ENCODE measurements around the gene PTTG1IP.

Gene PTTG1IP

GRCh38 chr21:44857127-44857892 lies 16.2 kb downstream of the PTTG1IP start:
- H3K4me3 ChIP-seq (ENCODE audit: low read depth, low read length): no peak overlapping the region
- TF ChIP-seq, protein P1, sequence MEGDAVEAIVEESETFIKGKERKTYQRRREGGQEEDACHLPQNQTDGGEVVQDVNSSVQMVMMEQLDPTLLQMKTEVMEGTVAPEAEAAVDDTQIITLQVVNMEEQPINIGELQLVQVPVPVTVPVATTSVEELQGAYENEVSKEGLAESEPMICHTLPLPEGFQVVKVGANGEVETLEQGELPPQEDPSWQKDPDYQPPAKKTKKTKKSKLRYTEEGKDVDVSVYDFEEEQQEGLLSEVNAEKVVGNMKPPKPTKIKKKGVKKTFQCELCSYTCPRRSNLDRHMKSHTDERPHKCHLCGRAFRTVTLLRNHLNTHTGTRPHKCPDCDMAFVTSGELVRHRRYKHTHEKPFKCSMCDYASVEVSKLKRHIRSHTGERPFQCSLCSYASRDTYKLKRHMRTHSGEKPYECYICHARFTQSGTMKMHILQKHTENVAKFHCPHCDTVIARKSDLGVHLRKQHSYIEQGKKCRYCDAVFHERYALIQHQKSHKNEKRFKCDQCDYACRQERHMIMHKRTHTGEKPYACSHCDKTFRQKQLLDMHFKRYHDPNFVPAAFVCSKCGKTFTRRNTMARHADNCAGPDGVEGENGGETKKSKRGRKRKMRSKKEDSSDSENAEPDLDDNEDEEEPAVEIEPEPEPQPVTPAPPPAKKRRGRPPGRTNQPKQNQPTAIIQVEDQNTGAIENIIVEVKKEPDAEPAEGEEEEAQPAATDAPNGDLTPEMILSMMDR (IDR thresholded peaks at IDR 0.05; ENCODE audit: low read depth, low read length, missing control alignments): no peak
- DNase-seq (ENCODE audit: low read depth): no peak

DNA sequence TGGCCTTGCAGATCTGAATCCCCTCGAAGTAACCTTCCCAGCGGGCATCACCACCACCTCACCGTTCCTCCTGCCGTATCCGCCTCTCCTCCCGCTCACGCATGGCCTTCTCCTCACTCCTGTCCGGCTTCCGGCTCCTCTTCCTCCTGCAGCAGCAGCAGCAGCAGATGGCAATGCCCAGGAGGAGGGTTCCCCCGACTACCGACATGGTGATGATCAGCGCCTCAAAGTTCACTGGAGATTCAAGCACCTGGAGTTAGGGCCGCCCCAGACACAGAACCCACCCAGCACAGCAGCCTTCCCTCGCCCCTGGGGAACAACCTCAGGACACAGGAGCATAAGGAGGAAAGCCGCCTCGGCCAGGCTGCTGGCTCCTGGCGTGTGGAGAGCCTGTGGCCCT lies 17.4 kb downstream of the PTTG1IP start:
- H3K4me3 ChIP-seq (ENCODE audit: low read depth, low read length): no peak overlapping the region
- TF ChIP-seq, protein P1 (IDR thresholded peaks at IDR 0.05; ENCODE audit: low read depth, low read length, missing control alignments): no peak
- no peak for DNase-seq (ENCODE audit: low read depth)

GRCh38 chr21:44855572-44855971 lies 17.9 kb downstream of the PTTG1IP start:
- TF ChIP-seq, protein P1 (IDR thresholded peaks at IDR 0.05; ENCODE audit: low read depth, low read length, missing control alignments): no peak
- no peak overlapping the region for H3K4me3 ChIP-seq (ENCODE audit: low read depth, low read length)
- DNase-seq (ENCODE audit: low read depth): no peak

DNA sequence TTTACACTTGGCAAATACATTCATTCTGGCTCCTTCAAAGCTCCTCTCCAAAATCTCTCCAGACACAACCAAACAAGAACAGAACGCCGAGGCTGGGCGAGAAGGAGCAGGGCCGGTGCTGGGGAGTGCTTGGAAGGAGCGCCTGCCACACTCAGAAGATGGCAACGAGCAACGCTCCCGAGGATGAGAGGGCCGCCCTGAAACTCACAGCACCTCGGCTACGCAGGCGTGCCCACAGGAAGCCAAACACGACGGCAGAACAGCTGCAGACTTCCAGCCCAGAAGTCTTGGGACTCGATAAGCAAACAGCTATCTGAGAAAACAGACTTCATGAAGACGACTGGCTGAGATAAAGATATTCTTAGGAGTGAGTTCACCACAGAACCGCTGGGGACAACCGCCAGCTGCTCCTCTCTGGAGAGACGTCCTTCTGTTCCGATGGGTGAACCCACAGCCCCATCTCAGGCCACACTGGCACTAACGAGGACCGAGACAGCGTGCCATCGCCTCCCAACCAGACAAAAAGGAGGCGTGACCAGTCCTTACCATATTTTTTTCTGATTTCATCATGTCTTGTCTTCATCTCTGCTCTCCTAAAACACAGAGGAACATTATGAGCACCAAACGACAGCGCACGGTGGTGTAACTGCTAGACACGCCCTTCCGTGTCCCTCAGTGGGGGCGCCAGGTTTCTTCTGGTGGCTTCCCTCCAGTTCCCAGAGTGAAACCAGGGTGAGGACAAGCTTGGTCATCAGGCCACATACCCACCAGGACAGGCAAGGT lies 18.6 kb downstream of the PTTG1IP start:
- DNase-seq (ENCODE audit: low read depth): no peak
- TF ChIP-seq, protein P1 (IDR thresholded peaks at IDR 0.05; ENCODE audit: low read depth, low read length, missing control alignments): no peak
- no peak overlapping the region for H3K4me3 ChIP-seq (ENCODE audit: low read depth, low read length)

- TF ChIP-seq, protein P1 (IDR thresholded peaks at IDR 0.05; ENCODE audit: low read depth, low read length, missing control alignments): no peak
- DNase-seq (ENCODE audit: low read depth): no peak
- no peak overlapping the region for H3K4me3 ChIP-seq (ENCODE audit: low read depth, low read length)
Measured at GRCh38 chr21:44854391-44854663, 19.2 kb downstream of the PTTG1IP start.

DNA sequence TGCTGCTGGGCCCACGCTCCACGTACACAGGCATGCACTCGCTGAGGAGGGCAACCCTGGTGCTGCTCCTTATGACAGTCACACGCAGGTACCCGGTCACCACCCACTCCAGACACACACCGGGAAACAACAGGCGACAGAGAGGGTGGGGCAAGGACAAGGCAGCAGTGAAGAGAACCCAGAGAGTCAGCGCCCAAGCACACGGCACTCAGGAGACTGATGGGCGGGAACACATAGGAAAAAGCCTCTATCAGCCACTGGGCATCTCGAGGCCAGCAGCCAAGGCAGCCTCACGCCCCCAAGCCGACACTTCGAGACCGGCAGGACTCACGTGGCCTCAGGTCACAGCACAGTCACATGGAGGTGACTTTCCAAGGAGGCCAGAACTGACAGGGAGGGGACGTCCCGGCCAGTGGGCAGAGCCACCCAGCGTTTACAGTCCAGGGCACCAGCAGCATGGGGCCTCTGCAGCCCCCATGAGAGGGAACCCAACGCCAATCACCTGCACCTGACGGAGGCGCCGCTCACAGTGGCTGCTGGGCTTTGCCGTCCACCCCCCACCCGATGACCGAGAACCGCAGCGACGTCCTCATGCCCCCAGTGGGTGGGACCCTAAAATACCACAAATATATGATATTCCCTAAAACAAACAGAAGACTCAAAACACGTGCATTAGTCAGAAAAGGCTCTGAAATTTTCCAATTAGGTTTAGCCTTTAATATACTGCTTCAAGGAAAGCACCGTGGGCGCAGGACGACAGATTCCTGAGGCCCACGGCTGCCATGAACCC lies 19.7 kb downstream of the PTTG1IP start:
- no peak for DNase-seq (ENCODE audit: low read depth)
- TF ChIP-seq, protein P1 (IDR thresholded peaks at IDR 0.05; ENCODE audit: low read depth, low read length, missing control alignments): no peak
- H3K4me3 ChIP-seq (ENCODE audit: low read depth, low read length): no peak overlapping the region

Data from GM12864 (cell line).